ENCODE results near the gene CDC6. TPM values are rescaled to one million over a fixed set of nuclear protein-coding genes. Genes with fewer than 3 reads are reported as not detected.

CDC6 gene
- total and polyA plus RNA-seq, 2 of the 8 experiments (the other 6 are each of a cell fraction or from before 2014, with no cell fraction given): 50.5 to 140 TPM

DNA sequence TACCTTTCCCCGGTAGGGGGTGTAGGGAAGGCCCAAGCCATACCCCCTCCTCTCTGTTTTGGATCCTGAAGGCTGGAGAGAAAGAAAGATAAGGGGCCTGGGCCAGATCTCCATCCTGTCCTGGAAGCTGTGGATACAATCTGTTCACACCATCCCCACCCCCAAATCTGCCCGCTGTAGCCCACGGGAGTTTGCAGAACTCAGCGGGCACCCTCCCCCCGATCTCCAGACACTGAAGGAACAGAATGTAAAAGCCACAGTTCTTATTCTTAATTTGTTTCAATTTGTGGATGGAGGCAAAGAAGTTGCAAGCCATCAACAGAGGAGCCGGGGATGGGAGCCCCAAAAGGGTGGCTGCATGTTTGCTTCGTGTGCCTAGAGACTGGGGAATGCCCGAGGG is 49.7 kb downstream of the CDC6 start (continued):
- TF ChIP-seq GABPA (IDR thresholded peaks at IDR 0.05; ENCODE audit: borderline replicate concordance, insufficient read depth, low read length): no peak
- no peak for TF ChIP-seq KDM5A (IDR thresholded peaks at IDR 0.05; ENCODE audit: low read length)
- TF ChIP-seq YY1 (IDR thresholded peaks at IDR 0.05; ENCODE audit: low read depth, low read length): no peak
- TF ChIP-seq SIX5 (IDR thresholded peaks at IDR 0.05; ENCODE audit: low read depth, low read length): no peak
- TF ChIP-seq, protein P1, sequence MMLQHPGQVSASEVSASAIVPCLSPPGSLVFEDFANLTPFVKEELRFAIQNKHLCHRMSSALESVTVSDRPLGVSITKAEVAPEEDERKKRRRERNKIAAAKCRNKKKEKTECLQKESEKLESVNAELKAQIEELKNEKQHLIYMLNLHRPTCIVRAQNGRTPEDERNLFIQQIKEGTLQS (IDR thresholded peaks at IDR 0.05; ENCODE audit: insufficient read depth, low read depth, low read length): no peak
